Measurements from ENCODE around the gene MMP28. TPM values are rescaled to one million over a fixed set of nuclear protein-coding genes. Genes with fewer than 3 reads are reported as not detected.

MMP28 gene
- total RNA-seq, 6 experiments from 2014 or later, result 0.22 to 0.28 (median 0.25) TPM; not detected in 3

- H3K27ac ChIP-seq, result no peak overlapping the region
- H3K36me3 ChIP-seq, result no peaks in the 10 kb centered on the region
- ATAC-seq (no peak), DNase-seq (peak in 1 of 3 donors; percentile 29)
- H3K27me3 ChIP-seq, result no peaks in the 10 kb centered on the region
- WGBS (ENCODE audit: insufficient coverage, low coverage, low lambda C conversion rate, missing lambda C conversion rate), result 74% methylated on average over 3 of the region's 15 CpGs
- TF ChIP-seq CTCF (IDR thresholded peaks at IDR 0.05) (no peak), POLR2A (IDR thresholded peaks at IDR 0.05) (no peak)
- intact Hi-C loops (cut with DNase I), result loop anchor here (5.0 kb wide), 1 partner anchor 134 kb away; no protein-coding TSS in a partner anchor
- no peaks in the 10 kb centered on the region for H3K9me3 ChIP-seq
- no peak overlapping the region for H3K4me3 ChIP-seq
- H3K4me1 ChIP-seq, result peaks cover 0 to 4% (median 0%) of the 10 kb centered on the region in 4 donors
Observed at GRCh38 chr17:35745749-35746320, 49.6 kb downstream of the MMP28 start.

- no peak overlapping the region for H3K27ac ChIP-seq
- H3K4me3 ChIP-seq, result no peak overlapping the region
- intact Hi-C loops (cut with DNase I), result loop anchor here (5.0 kb wide), 1 partner anchor 133 kb away; no protein-coding TSS in a partner anchor
- no CpG with 5 or more reads among the region's 7 CpGs for WGBS (ENCODE audit: insufficient coverage, low coverage, low lambda C conversion rate, missing lambda C conversion rate)
- no peaks in the 10 kb centered on the region for H3K9me3 ChIP-seq
- no peak for ATAC-seq
- no peaks in the 10 kb centered on the region for H3K36me3 ChIP-seq
- H3K27me3 ChIP-seq, result no peaks in the 10 kb centered on the region
- H3K4me1 ChIP-seq, result peaks cover 0 to 4% (median 0%) of the 10 kb centered on the region in 4 donors
- TF ChIP-seq POLR2A (IDR thresholded peaks at IDR 0.05), result no peak
- TF ChIP-seq CTCF (IDR thresholded peaks at IDR 0.05), result no peak
- no peak for DNase-seq
Observed at GRCh38 chr17:35745246-35745645, 50.2 kb downstream of the MMP28 start.

DNA sequence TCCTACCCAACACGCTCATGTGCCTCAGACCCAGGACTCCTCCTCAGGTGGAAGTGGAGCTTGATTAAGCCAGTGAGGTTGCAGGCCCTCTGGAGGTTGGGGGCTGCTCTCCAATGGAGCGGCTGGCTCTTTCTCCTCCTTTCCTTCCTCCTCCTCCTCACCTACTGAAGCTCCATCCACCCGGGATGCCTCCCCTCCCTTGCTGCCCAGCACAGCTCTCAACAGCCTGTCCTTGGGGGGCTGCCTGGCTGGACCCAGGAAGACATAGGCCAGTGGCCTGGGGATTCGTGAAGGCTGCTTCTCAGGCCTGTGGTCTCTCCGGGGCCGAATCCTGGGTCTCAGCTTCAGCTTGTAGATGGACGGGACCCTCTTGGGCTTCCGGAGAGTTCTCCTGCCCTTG is 50.6 kb downstream of the MMP28 start:
- DNase-seq, result peak in 1 of 3 donors; percentile 46
- H3K36me3 ChIP-seq, result no peaks in the 10 kb centered on the region
- no peaks in the 10 kb centered on the region for H3K9me3 ChIP-seq
- no peaks in the 10 kb centered on the region for H3K27me3 ChIP-seq
- H3K4me3 ChIP-seq, result no peak overlapping the region
- TF ChIP-seq CTCF (IDR thresholded peaks at IDR 0.05) (no peak), POLR2A (IDR thresholded peaks at IDR 0.05) (no peak)
- intact Hi-C loops (cut with DNase I), result loop anchor here (5.0 kb wide), 1 partner anchor 133 kb away; no protein-coding TSS in a partner anchor
- H3K4me1 ChIP-seq, result peaks cover 0 to 4% (median 0%) of the 10 kb centered on the region in 4 donors
- WGBS (ENCODE audit: insufficient coverage, low coverage, low lambda C conversion rate, missing lambda C conversion rate), result 73% methylated on average over 7 of the region's 8 CpGs
- no peak overlapping the region for H3K27ac ChIP-seq
- no peak for ATAC-seq

DNA sequence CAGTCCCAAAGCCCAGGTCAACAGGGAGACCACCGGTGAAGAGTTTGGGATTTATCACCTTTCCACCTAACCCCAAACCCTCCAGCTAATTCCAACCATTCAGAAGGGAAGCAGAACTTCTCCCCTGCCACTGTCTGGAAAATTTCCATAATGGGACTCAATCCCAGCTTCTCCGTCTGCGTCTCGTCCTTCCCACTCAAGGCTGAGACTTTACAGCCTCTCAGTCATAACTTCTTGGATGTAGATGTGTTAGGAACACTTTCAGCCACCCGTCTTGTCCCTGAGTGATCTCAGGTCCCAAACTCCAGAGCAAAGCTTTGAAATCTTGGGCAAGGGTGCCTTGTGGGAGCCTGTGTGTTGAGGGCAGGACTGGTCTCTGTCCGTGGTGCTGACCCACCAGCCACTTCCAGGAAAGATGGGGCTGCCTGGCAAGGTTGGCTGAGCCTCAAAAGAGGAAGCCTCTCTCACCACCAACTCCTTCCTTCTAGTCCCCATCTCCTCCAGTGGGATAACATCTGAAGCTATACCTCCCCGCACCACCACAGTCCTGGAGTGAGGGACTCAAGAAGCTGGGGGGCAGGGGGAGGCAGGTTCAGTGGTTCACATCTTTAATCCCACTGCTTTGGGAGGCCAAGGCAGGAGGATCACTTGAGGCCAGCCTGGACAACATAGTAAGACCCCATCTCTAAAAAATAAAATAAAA is 51.7 kb downstream of the MMP28 start:
- no peak overlapping the region for H3K27ac ChIP-seq
- no peaks in the 10 kb centered on the region for H3K36me3 ChIP-seq
- H3K27me3 ChIP-seq, result no peaks in the 10 kb centered on the region
- 35% methylated on average over 4 of the region's 7 CpGs for WGBS (ENCODE audit: insufficient coverage, low coverage, low lambda C conversion rate, missing lambda C conversion rate)
- no peak for TF ChIP-seq CTCF (IDR thresholded peaks at IDR 0.05)
- no peak for TF ChIP-seq POLR2A (IDR thresholded peaks at IDR 0.05)
- ATAC-seq, result no peak
- no peaks in the 10 kb centered on the region for H3K9me3 ChIP-seq
- H3K4me1 ChIP-seq, result peaks cover 0 to 4% (median 0%) of the 10 kb centered on the region in 4 donors
- peak in 1 of 3 donors; percentile 56 for DNase-seq
- intact Hi-C loops (cut with DNase I), result no loop called here
- no peak overlapping the region for H3K4me3 ChIP-seq
